Panc1 (cell line): Measurements from ENCODE around the gene BTBD2. TPM values are rescaled to one million over a fixed set of nuclear protein-coding genes. Genes with fewer than 3 reads are reported as not detected.

ENCODE experiments used
- ATAC-seq: fragments of 200-7000 bp; cut with Tn5 transposase; 2 replicates; pipeline ENCODE4 v1.9.1; 2020; ENCODE audit warnings: mild to moderate bottlenecking, moderate library complexity
- BruUV-seq: library from RNA; stranded (reverse); fragments of 400-500 nt; replicated peaks from 2 replicates; lab custom pipeline; 2021; lab: Mats Ljungman, UMichigan
- CTCF ChIA-PET: fragments of 300-600 bp; sonication (Branson Sonifier 250); formaldehyde crosslinking; loops from one replicate; lab custom pipeline; 2022; ENCODE audit warnings: antibody characterized with exemption; lab: Charles Lee
- POLR2A ChIA-PET: fragments of 300-600 bp; sonication (Branson Sonifier 250); formaldehyde crosslinking; loops from one replicate; lab custom pipeline; 2022; ENCODE audit warnings: antibody characterized with exemption; lab: Charles Lee
- DNase-seq: peaks from one replicate; pipeline ENCODE4 v3.0.0-alpha.2; 2010; ENCODE audit warnings: low read depth, low spot score
- H3K27ac ChIP-seq: 2 replicates; pipeline ENCODE4 v1.5.1; 2011; ENCODE audit warnings: mild to moderate bottlenecking, low read length, inconsistent platforms
- H3K27me3 ChIP-seq: fragments of 200-500 bp; sonication (Bioruptor generic); 2 replicates; pipeline ENCODE4 v1.6.0; 2014; ENCODE audit warnings: low read length, inconsistent platforms; ENCODE audit not compliant: control insufficient read depth, insufficient read depth
- H3K36me3 ChIP-seq: fragments of 200-500 bp; sonication (Bioruptor generic); 2 replicates; pipeline ENCODE4 v1.5.1; 2014; ENCODE audit warnings: inconsistent platforms, mild to moderate bottlenecking, low read length, moderate library complexity; ENCODE audit not compliant: control insufficient read depth, insufficient read depth
- H3K4me1 ChIP-seq: 2 replicates; pipeline ENCODE4 v1.5.1; 2011; ENCODE audit warnings: inconsistent platforms, mild to moderate bottlenecking, low read length, moderate library complexity; ENCODE audit not compliant: control insufficient read depth, insufficient read depth
- H3K4me3 ChIP-seq, 2 experiments: 2 replicates each; pipeline ENCODE4 v1.5.1; 2011 to 2012; ENCODE audit warnings: low read depth in 2 of 2, low read length in 2 of 2, mild to moderate bottlenecking in 2 of 2, inconsistent platforms in 1 of 2, moderate library complexity in 1 of 2
- H3K9me3 ChIP-seq: fragments of 200-500 bp; sonication (Bioruptor generic); 2 replicates; pipeline ENCODE4 v1.5.1; 2014; ENCODE audit warnings: low read depth, mild to moderate bottlenecking, inconsistent platforms, low read length, moderate library complexity; ENCODE audit not compliant: control insufficient read depth, insufficient read depth
- CTCF ChIP-seq: fragments of 450-650 bp; IDR thresholded peaks from 2 replicates; pipeline ENCODE4 v1.5.1; 2017; ENCODE audit warnings: mild to moderate bottlenecking
- POLR2AphosphoS5 ChIP-seq: IDR thresholded peaks from 2 replicates; pipeline ENCODE4 v1.6.1; 2012; ENCODE audit warnings: mild to moderate bottlenecking, low read depth, low read length, moderate library complexity
- REST ChIP-seq, 2 experiments: IDR thresholded peaks; 2 replicates each; pipeline ENCODE4 v1.6.1; 2011 to 2012; ENCODE audit warnings: low read depth in 2 of 2, control low read depth in 1 of 2, low read length in 1 of 2, mild to moderate bottlenecking in 1 of 2, moderate library complexity in 1 of 2; ENCODE audit not compliant: insufficient read depth in 1 of 2
- SIN3A ChIP-seq: IDR thresholded peaks from 2 replicates; pipeline ENCODE4 v1.6.1; 2012; ENCODE audit warnings: low read depth, mild to moderate bottlenecking, low read length, moderate library complexity, borderline replicate concordance; ENCODE audit not compliant: insufficient read depth
- TCF7L2 ChIP-seq: IDR thresholded peaks from 2 replicates; pipeline ENCODE4 v1.6.1; 2011; ENCODE audit warnings: mild to moderate bottlenecking, low read depth, low read length, inconsistent platforms
- in situ Hi-C: cut with HindIII; loops from 2 replicates; pipeline ENCODE4 v1.10.0; 2016; ENCODE audit warnings: low sequenced_read_pairs, low pct_unique_long_range_greater_than_20kb
- intact Hi-C: fragments of 100-400 bp; cut with micrococcal nuclease; formaldehyde crosslinking; loops from one replicate; pipeline ENCODE4 v1.10.0; 2022; ENCODE audit not compliant: unreplicated experiment
- total RNA-seq: library from RNA; stranded (reverse); gene quantifications from one replicate; pipeline ENCODE4 v1.2.1, GENCODE V29; 2021; ENCODE audit not compliant: unreplicated experiment

BTBD2 gene
- total RNA-seq, 1 experiment from 2014 or later: 59.6 TPM

- Histone ChIP-seq H3K27me3 (no peaks in the 10 kb centered on the region), H3K36me3 (no peaks in the 10 kb centered on the region), H3K4me3 (no peak overlapping the region), H3K27ac (no peak overlapping the region), H3K4me1 (no peaks in the 10 kb centered on the region), H3K9me3 (no peaks in the 10 kb centered on the region)
- DNase-seq (no peak), ATAC-seq (no peak)
- TF ChIP-seq TCF7L2 (no peak), CTCF (no peak), SIN3A (no peak), REST (IDR thresholded peaks at IDR 0.05; ENCODE audit: insufficient read depth in 1 of 2, low read depth in 2 of 2, low read length in 1 of 2) (no peak), POLR2AphosphoS5 (no peak)
- intact Hi-C loops: no loop called here
- no TSS peak for BruUV-seq
- in situ Hi-C loops: no loop called here
- ChIA-PET CTCF (no interaction called here), POLR2A (no interaction called here)
Measured at GRCh38 chr19:1974381-1975161, 40.9 kb downstream of the BTBD2 start.

GRCh38 chr19:1970806-1971502 lies 44.6 kb downstream of the BTBD2 start:
- TF ChIP-seq POLR2AphosphoS5 (no peak), REST (IDR thresholded peaks at IDR 0.05; ENCODE audit: insufficient read depth in 1 of 2, low read depth in 2 of 2, low read length in 1 of 2) (no peak), CTCF (no peak), TCF7L2 (no peak), SIN3A (no peak)
- no peaks in the 10 kb centered on the region for H3K36me3 ChIP-seq
- no peak overlapping the region for H3K27ac ChIP-seq
- H3K4me1 ChIP-seq: no peaks in the 10 kb centered on the region
- no TSS peak for BruUV-seq
- H3K27me3 ChIP-seq: no peaks in the 10 kb centered on the region
- ChIA-PET CTCF (interaction anchor here (0.6 kb wide), 1 partner anchor 433 kb away, joined by 7 read pairs; no protein-coding TSS in a partner anchor), POLR2A (no interaction called here)
- DNase-seq (no peak), ATAC-seq (no peak)
- no peaks in the 10 kb centered on the region for H3K9me3 ChIP-seq
- H3K4me3 ChIP-seq: no peak overlapping the region
- intact Hi-C loops (no loop called here), in situ Hi-C loops (no loop called here)
